ENCODE results near the gene VPS9D1.
A peak's percentile ranks its signal among the peaks of the same experiment; 100 is the strongest.
"Not testable (repeated sequence)": the region's sequence is repeated elsewhere in the genome, so short reads cannot be mapped to it uniquely, and the experiment has no call there.

VPS9D1 gene

DNA sequence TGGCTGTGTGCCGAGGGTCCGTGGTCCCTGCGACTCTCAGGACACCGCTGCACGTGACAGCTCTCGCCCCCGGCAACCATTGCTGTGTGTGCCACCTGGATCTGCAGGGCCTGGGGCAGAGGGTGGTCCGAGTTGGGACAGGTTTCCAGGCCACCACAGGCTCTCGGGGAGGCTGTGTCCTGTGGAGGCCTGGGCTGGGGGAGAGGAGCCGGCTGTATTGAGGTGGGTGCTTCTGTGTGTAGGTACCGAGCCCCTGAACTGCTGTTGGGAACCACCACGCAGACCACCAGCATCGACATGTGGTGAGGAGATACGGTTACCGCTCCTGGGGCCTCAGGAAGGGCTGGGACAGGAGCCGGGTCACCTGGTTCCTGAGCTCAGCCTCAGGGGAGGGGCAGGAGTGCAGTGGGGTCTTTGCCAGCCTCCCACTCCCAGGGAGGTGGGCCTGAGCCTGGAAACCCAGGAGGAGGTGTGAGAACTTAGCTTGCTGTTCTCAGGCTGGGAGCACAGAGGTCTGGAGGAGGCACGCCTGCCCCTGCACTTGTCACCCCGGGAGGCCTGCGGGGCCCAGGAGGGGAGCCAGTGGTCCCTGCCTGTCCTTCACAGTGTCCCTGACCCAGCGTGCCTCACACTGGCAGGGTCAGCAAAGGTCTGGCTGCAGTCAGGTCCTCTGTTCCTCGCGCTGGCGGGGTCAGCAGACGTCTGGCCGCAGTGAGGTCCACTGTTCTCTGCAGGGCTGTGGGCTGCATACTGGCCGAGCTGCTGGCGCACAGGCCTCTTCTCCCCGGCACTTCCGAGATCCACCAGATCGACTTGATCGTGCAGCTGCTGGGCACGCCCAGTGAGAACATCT is 26.5 kb downstream of the VPS9D1 start:
- DNase-seq (ENCODE audit: low read depth in 2 of 2): no peak

DNA sequence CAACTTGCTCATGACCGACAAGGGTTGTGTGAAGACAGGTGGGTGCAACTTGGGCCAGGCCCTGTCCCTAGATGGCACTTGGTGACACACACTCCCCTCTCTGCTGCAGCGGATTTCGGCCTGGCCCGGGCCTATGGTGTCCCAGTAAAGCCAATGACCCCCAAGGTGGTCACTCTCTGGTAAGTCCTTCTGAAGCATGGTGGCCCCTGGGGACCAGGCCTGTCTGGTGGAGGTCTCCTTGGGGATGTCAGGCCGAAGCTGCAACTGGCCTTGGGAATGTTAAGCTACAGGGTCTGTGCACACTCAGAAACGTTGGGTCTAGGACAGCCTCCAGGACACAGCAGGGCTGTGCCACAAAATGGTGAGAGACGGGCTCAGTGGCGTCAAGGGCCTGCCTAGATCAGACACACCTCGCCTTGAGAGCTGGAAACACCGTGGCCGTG is 27.4 kb downstream of the VPS9D1 start:
- DNase-seq (ENCODE audit: low read depth in 2 of 2): no peak

DNA sequence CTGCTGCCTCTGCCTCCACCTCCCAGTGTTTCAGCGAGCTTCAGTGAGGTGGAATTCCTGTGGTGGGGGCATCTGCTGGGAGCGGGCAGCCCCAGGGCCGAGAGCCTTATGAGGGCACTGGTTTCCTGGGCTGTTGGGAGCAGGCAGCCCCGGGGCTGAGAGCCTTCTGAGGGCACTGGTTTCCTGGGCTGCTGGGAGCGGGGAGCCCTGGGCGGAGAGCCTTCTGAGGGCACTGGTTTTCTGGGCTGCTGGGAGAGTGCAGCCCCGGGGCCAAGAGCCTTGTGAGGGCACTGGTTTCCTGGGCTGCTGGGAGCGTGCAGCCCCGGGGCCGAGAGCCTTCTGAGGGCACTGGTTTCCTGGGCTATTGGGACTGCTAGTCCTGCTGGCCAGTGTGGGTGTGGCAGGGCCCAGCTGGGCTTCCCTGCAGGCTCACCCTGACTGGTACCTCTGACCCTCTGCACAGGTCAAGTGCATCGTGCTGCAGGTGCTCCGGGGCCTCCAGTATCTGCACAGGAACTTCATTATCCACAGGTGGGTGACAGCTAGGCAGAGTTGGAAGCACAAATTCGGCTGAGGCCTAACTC is 28.6 kb downstream of the VPS9D1 start:
- no peak for DNase-seq (ENCODE audit: low read depth in 2 of 2)

DNA sequence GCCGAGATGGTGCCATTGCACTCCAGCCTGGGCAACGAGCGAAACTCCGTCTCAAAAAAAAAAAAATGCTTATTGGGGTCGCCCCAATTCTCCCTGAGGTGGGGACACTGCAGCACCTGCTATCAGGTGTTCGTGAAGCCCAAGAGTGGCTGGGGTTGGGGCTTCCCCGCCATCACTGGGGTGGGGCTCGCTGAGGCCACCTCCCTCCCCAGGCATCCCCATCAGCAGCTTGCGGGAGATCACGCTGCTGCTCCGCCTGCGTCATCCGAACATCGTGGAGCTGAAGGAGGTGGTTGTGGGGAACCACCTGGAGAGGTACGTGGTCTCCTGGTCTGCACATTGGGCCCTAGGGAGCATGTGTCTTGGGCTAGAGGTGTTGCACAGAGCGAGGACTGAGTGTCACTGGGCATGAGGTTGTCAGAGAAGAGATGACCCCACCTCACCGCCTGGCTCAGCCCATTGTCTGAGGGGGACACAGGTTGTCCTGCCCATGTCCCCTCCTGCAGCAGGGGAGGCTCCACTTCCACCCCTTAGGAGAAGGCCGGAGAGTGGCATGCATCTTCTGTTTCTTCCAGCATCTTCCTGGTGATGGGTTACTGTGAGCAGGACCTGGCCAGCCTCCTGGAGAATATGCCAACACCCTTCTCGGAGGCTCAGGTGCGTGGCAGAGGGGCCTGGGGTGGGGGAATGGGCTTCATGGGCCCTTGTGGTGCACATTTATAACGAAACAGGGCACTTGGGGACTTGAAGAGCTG is 29.3 kb downstream of the VPS9D1 start:
- no peak for DNase-seq (ENCODE audit: low read depth in 2 of 2)

DNA sequence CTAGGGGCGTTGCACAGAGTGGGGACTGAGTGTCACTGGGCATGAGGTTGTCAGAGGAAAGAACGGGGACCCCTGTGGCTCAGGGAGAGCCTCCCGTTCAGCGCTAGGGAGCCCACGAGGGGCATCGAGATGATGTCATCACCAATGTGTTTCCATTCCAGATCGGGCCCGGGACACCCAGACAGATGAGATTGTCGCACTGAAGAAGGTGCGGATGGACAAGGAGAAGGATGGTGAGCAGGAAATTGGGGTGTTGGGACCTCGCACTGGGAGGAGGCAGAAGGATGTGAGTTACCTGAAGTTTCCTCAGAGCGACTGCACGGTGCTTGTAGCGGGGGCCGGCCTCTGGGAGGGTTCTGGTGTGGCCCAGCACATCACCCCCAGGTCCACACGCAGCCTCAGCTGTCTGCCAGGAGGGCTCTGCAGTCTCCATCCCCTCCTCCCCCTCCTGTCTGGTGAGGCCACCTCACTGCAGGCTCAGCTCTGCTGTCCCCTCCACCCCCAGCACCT is 30.3 kb downstream of the VPS9D1 start:
- no peak for DNase-seq (ENCODE audit: low read depth in 2 of 2)

DNA sequence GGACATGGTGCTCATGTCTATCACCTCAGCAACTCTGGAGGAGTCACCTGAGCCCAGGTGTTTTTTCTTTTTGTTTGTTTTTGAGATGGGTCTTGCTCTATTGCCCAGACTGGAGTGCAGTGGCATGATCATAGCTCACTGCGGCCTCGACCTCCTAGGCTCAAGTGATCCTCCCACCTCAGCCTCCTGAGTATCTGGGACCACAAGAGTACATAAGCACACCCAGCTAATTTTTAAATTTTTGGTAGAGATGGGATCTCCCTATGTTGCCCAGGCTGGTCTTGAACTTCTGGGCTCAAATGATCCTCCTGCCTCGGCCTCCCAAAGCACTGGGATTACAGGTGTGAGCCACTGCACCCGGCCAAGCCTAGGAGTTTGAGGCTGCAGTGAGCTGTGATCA is 31.1 kb downstream of the VPS9D1 start:
- not testable (repeated sequence) for DNase-seq (ENCODE audit: low read depth in 2 of 2)

DNA sequence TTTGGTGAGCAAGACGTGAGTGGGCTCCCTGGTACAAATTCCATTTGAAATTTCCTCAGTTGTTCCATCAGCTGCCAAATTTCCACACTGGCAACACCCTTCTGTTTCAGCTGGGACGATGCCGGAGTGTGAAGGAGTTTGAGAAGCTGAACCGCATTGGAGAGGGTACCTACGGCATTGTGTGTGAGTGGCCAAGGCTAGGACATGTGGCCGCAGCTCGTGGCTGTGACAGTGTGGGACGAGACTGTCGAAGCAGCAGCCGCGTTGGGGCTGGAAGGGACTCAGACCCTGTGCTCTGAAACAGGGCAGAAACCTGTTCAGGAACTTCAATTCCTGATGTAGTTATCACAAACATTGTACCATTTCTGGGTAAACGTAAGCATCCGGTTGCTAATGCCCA is 31.6 kb downstream of the VPS9D1 start:
- DNase-seq (ENCODE audit: low read depth in 2 of 2): no peak

DNA sequence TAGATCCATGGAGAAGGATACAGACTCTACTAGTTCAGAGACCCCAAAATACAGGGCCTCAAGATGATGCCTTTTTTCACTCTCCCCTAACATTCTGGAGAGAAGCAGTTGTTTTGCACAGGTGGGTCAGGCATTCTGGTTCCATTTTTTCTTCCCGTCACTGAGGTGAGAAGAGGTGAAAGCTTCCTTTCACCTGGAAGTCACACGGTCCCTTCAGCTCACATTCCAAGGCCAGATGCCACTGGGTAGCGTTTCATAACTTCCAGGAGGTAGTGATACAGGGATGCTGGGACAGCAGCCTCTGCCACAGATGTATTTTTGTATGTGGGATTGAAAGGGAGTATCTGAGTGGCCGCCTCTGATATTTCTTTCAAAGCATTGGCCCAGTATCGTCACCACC is 32.3 kb downstream of the VPS9D1 start:
- no peak for DNase-seq (ENCODE audit: low read depth in 2 of 2)

DNA sequence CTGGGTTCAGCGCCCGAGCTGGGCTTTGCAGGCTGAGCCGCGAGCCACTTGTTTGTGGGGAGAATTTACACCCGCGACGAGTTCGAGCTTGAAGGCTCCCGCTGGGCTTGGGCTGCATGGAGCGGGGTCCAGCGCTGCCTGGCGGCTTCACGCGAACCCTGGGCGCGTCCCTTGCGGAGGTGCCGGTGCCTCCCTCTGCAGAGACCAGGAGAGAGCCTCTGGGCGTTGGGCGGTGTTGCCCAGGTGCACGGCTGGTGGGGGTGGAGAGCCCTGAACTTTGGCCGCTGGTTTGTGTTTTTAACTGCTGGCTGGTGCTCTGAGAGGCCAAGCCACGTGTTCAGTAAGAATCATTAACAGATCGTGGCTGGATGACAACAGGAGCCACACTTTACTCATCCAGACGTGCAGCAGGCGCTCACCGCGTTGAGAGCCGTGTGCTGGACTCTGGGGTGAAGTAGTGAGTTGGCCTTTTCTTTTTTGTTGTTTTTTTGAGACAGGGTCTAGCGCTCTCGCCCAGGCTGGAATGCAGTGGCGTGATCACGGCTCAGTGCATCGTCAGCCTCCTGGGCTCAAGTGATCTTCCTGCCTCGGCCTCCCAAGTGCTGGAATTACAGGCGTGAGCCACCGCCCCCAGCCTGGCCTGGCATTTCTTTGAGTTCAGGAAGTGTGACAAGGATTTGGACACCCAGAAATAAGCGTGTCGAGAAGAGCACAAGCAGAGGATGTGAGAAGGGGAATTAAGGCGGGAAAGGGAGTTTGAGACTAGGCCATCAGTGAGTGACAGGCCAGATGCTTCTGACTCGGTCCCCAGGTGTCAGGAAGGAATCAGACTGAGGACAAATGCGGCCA is 33.4 kb downstream of the VPS9D1 start:
- DNase-seq (ENCODE audit: low read depth in 2 of 2): no peak

DNA sequence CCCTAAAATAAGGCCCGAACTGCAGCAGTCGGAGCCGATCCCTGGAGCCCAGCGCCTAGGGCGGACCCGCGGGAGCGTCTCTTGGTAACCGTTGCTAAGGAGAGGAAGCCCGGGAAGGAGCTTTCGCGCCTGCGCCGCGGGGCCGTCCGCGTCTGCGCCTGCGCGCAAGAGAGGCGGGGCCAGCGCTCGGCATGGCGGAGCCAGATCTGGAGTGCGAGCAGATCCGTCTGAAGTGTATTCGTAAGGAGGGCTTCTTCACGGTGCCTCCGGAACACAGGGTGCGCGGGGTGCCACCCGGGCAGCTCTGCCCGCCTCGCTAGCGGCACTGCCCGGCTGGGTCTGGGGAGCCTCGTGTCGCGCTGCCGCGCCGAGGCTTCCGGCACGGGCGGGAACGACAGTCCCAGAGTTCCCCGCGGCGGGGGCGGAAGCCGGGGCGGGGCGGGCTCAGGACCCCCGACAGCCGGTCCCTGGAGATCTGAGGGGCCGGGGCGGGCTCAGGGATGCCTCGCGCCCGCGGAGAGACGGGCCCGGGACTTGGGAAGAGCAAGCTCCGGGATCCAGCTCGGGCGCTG is 34.1 kb downstream of the VPS9D1 start, which contains the start of gene CDK10:
TSS of gene CDK10 (plus strand) at position 170 of the 572 bp plus-strand sequence. CDS start at position 192, 22 bp downstream.
- DNase-seq (ENCODE audit: low read depth in 2 of 2): peak; percentile 82 to 85

DNA sequence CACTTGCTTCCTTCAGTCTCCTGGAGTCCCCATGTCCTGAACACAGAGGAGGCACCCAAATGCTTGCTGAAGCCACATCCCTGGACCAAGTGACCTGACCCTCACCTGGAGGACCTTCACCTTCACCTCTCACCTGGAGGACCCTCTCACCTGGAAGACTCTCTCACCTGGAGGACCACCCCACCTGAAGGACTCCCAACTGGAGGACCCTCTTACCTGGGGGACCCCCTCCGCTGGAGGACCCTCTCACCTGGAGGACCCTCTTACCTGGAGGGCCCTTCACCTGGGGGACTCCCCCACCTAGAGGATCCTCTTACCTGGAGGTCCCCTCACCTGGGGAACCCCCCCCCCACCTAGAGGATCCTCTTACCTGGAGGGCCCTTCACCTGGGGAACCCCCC is 34.8 kb downstream of the VPS9D1 start:
- no peak for DNase-seq (ENCODE audit: low read depth in 2 of 2)

DNA sequence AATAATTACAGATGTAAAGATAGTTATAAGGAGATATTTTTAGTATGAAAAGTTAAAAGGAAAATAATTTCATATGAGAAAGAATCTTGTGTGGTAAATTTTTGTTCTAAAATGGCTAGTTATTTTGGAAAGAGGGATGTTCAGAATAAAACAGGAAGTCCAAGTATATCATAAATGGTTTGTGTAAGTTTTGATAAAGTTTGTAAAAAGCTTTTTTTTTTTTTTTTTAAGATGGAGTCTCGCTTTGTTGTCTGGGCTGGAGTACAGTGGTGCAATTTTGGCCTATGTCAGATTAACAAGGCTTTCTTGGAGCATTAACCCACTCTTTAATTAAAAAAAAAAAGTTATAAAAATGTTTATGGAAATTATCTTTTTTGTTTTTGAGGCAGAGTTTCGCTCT is 42.4 kb downstream of the VPS9D1 start:
- no peak for DNase-seq (ENCODE audit: low read depth in 2 of 2)

DNA sequence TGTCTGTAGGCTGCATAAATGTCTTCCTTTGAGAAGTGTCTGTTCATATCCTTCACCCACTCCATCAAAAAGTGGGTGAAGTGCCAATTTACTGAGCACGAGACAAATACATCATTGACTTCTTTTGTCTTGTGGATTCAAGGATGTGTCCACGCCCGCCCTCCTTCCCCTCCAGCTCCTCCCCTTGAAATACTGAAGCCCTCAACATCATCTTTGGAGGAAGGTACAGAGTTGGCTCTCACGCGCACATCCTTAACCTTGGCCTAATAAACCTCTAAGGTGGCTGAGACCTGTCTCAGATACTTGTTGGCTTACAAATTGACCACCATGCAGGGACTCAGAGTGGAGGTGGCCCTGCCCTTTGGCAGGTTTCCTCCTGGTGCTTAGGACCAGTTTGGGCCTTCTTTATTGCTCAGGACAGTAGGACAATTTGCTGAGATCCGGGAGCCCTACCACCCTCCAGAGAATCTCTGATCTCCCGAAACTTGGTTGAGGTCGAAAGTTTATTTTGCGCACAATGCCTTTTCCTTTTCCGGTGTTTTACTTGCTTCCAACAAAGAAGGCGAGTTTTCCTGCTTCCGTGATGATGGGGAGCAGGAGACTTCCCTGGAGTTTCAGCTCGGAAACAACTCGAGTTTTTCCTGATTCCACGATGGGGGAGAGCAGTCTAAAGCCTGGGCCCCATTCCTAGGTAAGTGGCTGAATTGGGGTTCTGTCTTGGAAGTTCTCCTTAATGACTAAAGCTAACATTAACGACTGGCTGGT is 48.3 kb downstream of the VPS9D1 start:
- no peak for DNase-seq (ENCODE audit: low read depth in 2 of 2)

DNA sequence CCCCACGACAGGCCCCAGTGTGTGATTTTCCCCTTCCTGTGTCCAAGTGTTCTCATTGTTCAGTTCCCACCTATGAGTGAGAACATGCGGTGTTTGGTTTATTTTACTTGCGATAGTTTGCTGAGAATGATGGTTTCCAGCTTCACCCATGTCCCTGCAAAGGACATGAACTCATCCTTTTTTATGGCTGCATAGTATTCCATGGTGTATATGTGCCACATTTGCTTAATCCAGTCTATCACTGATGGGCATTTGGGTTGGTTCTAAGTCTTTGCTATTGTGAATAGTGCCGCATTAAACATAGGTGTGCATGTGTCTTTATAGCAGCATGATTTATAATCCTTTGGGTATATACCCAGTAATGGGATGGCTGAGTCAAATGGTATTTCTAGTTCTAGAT is 49.1 kb downstream of the VPS9D1 start:
- not testable (repeated sequence) for DNase-seq (ENCODE audit: low read depth in 2 of 2)

DNA sequence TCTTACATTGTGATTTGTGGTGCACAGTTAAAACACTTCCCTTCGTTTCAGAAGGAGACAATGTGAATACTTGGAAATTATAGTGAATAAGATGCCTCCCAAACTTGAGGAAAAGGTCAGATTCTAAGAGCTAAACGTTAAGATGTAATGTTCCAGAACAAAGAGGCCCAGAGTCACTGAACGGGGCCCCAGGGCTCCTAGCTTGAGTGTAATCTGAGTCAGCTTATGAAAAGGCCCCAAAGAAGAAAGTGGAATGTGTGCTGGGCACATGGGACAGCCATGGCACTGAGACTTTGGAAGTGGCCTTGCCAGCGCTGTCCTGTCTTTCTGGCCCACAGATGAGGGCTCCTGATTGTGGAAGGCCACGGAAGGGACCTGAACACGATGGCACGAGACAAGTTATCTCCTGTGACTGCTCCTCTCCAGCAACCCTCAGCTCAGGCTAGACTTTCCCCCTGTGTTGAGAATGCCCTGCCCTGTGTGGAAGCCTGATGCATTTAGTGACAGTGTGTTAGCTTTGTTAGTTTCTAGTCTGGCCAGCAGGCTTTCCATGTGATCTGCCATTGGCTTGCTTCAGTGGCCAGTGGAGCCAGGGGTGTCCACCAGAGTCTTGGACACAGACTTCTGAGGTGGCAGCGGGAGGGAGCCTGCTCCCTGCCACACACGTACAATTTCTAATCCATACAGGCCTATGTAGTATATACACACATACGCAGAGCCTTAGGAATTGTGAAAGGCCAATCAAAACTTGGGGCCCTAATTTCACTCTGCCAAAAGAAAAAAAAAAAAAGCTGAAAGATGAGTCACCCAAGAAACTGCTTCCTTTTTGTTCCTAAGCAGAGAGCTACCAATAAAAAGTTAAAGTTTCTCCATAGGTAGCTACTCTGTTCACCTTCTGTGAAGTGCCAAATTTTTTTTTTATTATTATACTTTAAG is 49.9 kb downstream of the VPS9D1 start:
- no peak for DNase-seq (ENCODE audit: low read depth in 2 of 2)

DNA sequence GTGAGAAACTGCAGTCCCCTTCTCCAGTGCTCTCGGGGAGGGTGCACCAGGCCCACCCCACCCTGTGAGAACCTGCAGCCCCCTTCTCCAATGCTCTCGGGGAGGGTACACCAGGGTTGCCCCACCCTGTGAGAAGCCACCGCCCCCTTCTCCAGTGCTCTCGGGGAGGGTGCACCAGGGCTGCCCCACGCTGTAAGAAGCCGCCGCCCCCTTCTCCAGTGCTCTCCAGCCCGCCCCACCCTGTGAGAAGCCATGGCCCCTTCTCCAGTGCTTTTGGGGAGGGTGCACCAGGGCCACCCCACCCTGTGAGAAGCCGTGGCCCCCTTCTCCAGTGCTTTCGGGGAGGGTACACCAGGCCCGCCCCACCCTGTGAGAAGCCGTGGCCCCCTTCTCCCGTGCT is 50.9 kb downstream of the VPS9D1 start:
- no peak for DNase-seq (ENCODE audit: low read depth in 2 of 2)

DNA sequence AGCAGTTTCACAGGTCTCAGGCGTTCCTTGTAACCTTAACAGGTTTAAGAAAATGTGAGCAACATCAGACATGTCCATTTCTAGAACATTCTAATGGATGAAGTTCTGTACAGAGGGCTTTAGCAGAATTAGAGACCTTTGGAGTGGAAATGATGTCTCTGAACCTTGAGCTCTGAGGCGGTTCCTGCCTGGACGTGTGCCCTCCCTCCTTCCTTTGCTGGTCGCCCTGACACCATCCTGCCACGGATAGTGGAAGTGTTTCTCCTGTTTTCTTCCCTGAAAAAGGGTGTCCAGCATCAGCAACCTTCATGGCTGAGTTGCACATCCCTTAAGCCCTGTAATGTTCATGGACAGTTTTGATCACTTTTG is 51.9 kb downstream of the VPS9D1 start:
- no peak for DNase-seq (ENCODE audit: low read depth in 2 of 2)

DNA sequence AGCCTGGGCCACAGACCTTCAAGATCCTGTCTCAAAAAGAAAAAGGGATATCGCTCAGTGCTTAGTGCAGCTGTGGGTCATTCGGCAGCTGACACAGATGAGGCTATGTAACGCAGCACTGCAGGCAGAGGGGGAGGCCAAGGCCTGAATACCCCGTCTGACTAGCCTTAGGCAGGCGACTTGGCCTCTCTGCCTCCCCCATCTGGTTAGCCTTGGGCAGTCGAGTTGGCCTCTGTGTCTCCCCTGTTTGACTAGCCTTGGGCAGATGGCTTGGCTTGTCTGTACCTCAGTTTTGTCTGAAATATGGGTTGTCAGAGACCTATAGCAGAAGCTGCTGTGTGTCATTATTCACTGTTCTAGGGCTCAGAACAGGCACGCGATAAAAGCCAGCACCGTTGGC is 53.1 kb downstream of the VPS9D1 start:
- no peak for DNase-seq (ENCODE audit: low read depth in 2 of 2)

DNA sequence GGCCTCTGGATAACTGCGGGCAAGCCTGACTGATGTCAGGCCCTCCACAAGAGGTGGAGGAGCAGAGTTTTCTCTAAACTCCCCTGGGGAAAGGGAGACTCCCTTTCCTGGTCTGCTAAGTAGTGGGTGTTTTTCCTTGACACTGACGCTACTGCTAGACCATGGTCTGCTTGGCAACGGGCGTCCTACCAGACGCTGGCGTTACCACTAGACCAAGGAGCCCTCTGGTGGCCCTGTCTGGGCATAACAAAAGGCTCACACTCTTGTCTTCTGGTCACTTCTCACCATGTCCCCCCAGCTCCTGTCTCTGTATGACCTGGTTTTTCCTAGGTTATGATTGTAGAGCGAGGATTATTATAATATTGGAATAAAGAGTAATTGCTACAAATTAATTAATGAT is 53.7 kb downstream of the VPS9D1 start:
- not testable (repeated sequence) for DNase-seq (ENCODE audit: low read depth in 2 of 2)

Data from stimulated activated CD8-positive, alpha-beta memory T cell treated with anti-CD3 and anti-CD28 coated beads, Interleukin-7, amount 100 ng/mL, for 1 hour (primary cell).